GM19043 (cell line): ENCODE measurements around the gene S100A11.
A peak's percentile ranks its signal among the peaks of the same experiment; 100 is the strongest.
"Not testable (repeated sequence)": the region's sequence is repeated elsewhere in the genome, so short reads cannot be mapped to it uniquely, and the experiment has no call there.

Experiments
- ATAC-seq: cut with Tn5 transposase; IDR thresholded peaks from one replicate; pipeline ENCODE4 v1.9.1; 2021; ENCODE audit warnings: low read depth; ENCODE audit not compliant: unreplicated experiment

Gene S100A11

DNA sequence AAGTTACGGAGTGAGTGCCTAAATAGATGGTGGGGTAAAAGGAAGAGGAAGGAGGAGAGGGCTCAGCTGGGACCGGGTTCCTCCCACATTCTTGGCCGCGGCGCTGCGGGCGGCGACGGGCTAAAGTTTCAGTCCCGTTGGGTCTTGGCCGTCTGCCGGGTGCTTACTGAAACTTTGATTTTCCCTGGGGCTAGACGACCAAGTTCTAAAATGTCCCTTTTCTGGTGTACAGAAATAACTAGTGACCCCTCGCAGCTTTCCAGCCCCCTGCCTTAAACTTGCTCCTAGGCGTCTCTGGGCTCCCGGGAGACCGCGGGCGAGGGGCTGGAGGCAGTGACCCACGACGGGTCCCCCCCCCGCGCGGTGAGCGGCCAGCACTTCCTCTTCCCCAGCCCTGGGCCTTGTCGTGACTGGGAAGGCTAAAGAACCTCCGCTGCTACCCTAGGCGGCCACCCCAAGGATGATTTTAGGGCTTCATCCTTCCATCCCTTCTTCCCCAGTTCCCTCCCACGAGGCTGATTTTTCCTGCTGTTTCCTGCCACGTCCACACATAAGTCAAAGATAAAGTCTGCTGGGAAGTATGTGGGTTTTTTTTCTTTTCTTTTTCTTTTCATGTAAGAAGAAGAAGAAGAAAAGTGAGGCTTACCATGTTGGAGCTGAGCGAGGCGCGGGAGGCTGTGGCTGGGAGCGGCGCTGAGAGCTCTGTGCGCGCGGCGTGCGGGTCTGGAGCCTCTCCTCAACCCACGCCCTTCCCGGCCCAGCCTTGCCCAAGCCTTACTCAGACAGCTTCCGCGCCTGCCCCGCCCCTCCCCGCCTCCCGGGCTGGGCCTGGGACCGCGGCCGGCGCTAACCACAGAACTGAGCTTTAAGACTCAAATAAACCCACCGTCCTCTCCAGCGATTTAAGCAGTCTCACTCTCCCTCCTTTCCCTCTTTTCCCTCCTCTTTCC lies at the start of gene S100A11:
Gene S100A11, minus strand, starts transcription at position 738 of the 950 bp plus-strand sequence. Its CDS starts 89 bp downstream, at position 649.
- ATAC-seq: peak; percentile 37

DNA sequence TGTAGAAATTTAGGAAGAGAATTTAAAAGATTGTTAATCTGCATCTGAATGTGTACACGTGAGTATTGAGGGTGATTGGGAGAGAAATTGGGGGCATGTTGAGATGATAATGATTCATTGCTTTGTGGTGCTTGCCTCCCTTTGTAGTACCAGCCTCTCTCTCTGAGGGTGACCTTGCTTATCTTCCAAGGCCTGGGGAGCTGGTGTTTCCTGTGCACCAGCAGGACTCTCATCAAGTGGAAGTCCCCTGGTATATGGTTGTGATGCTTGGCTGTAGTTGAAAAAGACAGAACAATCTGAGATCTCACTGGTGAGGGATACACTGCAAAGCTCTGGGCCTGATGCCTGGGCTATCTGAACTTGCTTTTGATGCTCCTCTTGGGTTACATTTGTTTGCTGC lies 48.0 kb upstream of the S100A11 start:
- ATAC-seq: no peak

DNA sequence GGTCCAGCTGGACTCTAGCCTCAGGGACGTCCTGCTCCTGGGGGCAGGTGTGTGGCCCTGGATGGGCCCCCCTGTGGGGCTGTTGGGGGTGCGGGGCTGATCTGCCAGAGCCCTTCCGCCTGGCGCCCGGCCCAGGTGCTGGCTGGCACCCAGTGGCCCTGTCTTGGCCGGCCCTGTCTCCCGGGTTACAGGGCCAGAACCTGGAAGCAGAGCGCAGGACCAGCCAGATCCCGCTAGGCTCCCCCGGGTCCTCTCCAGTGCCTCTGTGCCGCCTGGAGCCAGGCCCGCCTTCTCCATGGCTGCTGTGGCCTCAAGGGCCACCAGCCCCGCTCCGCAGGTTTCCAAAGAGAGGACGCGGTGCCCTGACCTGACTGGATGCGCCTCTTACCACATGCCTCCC lies 44.2 kb upstream of the S100A11 start:
- ATAC-seq: not testable (repeated sequence)

DNA sequence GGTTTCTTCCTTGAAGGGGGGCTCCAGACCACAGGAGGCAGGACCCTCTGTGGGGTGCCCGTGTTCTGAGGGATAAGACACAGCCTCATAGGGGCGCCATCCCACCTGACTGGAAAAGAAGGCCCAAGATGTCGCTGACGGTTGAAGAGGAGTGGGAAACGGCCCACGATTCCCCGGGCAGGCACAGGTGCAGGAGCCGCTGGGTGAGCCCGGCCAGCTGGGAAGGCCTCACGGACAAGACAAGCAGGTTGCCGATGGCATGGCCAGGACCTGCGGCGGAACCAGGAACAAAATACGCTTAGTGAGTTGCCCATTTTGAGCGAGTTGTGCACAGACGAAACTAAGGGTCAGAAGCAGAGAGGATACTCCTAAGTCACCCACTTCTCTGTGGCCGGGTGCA lies 43.7 kb upstream of the S100A11 start:
- ATAC-seq: not testable (repeated sequence)

DNA sequence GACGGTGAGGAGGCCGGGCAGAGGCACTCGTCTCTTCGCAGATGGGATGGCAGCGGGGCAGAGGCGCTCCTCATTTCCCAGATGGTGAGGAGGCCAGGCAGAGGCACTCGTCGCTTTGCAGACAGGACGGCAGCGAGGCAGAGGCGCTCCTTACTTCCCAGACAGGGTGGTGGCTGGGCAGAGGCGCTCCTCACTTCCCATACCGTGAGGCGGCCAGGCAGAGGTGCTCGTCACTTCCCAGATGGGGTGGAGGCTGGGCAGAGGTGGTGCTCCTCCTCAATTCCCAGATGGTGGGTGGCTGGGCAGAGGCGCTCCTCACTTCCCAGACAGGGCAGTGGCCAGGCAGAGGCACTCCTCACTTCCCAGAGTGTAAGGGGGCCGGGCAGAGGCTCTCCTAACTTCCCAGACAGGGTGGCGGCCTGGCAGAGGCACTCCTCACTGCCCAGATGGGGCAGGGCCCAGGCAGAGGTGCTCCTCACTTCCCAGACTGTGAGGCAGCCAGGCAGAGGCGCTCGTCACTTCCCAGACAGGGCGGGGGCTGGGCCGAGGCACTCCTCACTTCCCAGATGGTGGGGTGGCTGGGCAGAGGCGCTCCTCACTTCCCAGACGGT lies 42.1 kb upstream of the S100A11 start:
- no peak for ATAC-seq

DNA sequence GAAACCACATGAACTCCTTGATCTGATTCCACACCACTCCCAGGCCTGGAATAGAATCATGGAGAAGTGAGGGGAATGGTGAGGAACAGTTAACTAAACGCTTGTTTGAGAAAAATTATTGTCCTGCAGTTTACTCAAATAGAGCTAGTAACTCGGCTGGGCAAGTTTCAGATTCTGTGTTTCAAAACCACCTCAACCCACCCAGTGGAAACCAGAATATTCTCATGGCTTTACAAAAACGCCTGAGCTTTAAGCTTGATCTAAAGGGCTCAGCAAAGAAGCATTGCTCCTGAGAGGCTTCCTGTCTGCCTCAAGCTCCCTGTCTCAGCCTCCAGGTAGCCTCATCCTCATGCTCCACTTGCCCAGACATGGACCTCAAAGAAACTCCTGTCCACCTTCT lies 35.5 kb upstream of the S100A11 start:
- ATAC-seq: no peak

DNA sequence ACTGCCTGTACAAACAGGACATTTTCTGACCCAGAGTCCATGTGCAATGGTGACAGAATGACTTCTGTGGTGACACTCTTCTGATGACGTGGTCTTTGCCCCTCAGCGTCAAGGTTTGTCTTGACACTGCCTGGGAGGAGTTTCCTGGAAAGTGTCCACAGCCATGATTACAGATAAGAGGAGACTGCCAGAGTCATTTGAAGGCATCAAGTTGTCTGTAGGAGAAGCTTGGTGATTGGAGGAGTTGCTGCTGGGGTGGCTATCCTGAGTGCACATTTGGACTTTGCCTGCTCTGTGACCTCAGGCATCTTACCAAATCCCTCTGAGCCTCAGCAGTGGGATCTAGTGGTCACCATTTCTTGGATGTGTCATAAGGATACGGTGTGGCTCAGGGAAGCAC lies 34.3 kb upstream of the S100A11 start:
- no peak for ATAC-seq

DNA sequence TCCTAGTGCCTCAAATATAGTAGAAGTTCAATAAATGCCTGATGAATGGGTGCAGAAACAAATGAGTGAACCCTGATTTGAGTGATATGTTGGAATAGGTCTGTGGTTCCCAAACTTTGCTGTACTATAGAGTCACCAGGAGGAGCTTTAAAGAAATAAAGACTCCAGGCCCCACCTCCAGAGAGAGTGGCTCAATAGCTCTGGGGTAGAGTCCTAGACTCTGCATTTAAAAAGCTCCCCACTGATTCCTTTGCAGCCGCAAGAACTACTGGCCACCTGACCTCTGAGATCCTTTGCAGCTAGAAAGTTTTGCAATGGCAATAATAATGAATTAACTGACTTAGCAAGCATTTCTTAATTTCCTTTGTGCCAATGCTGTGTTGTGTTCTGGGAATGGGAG lies 31.1 kb upstream of the S100A11 start:
- no peak for ATAC-seq

DNA sequence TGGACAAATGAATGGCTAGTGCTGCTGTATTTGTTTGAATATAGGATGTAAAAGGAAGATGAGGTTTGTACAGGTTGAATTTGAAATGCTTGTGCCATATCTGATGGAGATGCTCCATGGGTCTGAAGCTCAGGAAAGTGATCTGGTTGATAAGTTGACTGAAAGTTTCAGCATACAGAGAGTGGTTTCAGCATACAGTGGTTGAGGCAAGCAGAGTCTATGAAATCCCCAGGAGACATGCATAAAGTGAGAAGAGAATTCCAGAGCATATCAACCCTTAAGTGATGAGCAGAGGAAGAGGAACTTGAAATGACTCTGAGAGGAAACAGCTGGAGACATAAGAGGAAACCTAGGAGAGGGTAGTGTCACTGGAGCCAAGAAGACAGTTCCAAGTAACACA lies 30.3 kb upstream of the S100A11 start:
- no peak for ATAC-seq

DNA sequence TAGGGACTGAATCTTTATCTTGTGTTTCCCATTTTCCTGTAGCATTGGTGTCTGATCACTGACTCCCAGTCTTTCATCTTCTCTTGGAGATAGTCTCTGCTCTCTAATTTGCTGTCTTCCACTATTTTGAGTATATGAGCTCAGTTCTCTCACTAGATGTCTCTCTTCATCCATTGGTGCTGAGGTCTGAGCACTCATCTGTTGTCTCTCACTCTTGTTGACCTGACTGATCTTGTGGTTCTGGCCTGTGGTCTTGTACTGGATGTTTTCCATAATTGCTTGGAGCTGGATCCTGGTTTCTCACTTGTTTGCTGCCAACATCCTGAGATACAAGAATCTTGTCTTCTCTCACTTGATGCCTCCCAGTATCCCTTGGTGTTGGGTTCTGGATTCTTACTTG lies 25.1 kb upstream of the S100A11 start:
- ATAC-seq: no peak

DNA sequence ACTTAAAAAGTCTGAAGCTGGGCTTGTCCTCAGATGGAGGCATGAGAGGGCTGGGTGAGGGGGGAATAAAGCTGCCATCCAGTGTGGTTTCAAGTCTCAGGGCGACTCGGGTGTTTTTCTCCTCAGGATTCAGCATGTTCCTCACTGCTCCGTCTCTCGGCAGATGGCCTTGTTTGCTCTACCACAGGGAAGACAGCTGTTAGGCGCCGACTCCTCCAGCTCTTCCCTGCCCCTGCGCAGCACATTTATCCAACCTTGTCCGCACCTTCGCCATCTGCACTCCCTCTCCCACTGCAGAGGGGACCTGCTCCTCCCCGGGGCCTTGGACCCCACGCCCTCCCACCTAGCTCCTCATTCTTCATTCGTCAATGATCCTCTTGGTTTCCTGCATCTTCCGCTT lies 16.6 kb upstream of the S100A11 start:
- no peak for ATAC-seq

DNA sequence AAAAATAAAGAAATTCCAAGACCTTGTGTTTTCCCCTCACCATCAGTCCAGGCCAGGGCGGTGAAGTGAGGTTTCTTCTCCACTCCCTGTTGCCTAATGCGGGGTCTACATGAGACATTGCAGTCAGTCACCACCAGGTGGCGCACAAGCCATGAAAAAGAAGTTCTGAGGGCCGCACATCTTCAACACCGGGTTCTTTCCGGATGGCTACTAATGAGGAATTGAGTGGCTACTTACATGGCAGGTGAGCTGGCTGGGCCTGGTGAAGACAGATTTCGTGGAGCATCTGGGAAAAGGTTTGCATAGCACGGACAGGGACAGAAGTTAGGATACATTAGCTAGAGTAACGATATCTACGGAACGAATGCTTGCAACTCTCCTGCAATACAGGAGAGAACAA lies 15.8 kb upstream of the S100A11 start:
- no peak for ATAC-seq

DNA sequence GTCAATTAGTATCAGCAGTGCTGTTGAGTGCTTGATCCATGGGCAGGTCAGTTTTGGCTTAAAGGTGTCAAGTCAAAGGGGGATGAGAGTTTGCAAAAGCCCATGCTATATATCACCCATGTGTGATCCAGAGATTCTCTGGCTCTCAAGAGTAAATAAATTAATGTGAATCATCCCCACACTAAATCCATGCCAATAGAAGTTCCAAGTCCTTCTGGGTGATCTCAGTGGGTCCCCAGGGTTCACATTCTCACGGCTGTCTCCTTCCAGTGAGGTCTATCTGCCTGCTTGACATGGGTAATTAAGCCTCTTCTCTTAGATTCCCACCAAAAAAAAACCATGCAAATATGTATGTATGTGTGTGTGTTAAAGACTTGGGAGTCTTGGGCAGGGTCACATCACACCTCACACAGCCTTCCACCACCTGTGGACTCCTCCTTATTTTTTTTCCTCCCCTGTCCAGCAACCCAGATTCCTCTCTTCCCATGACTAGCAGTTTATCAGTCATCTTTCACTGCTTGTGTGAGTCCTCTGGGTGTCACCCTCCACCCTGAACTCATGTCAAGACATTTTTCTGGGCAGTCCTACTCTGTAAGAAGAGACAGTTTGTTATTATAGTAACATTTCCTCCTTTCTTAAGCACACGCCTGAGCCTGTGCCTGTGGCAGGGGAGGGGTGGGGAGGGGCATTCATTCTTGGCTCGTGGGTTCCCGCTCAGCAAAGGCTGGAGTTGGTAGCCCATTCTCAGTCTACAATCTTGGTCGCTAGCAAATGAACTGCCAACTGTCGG lies 14.3 kb upstream of the S100A11 start:
- ATAC-seq: no peak

DNA sequence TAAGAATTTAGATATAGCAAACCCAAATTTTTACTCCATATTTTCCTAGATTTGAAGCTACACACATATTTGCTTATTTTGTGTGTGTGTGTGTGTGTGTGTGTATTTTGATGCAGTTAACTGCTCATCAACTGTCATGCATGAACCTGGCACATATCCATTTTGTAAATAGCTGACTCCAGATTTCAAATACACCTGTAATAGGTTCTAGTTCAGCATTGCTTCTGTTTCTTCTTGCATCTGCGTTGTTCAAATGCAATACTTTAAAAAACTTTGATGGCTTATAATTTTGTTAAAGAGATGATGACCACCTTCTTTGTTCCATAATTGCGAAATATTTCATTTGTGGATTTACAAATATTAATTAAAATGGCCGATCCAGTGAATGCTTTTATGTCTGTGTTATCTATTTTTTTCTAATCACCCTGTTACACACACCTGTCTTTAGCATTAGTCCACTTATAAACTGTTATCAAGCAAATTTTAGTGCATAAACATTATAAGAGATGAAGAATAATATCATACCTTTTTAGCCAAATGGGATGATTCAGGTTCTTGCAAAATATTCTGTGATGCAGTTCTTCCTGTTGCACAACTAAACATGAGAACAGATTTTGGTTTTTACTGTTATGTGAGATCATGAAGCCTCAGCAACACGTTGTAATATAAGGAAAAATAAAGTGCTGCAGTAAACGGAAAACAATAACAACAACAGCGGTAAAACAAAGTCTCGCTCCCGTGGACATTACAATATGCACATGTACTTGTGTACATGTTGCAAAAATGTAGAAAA lies 12.7 kb upstream of the S100A11 start:
- no peak for ATAC-seq

DNA sequence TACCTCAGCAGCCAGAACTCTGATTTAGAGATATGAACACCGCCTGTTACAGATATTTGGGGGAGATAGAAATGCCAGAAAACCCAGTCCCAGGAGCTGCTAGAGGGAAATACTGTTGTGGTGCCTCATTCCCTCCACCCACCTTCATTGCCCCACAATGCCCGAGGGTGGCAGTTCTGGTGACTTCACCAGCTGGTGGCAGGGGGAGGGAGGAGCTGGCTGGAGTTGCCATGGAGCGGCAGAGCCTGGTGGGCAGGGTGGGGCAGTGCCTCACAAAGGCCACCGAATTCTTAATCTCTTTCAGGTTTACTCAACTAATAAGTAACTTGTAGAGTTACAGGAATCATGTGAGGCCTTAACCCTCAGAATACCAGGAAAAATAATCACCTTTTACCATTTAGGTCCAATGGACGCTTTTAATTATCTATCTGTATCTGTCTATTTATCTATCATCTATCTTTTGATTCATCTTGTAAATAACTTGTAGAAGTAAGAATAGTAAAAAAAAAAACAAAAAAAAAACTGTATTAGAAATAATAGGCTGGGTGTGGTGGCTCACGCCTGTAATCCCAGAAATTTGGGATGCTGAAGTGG lies 11.7 kb upstream of the S100A11 start:
- ATAC-seq: peak; percentile 3

DNA sequence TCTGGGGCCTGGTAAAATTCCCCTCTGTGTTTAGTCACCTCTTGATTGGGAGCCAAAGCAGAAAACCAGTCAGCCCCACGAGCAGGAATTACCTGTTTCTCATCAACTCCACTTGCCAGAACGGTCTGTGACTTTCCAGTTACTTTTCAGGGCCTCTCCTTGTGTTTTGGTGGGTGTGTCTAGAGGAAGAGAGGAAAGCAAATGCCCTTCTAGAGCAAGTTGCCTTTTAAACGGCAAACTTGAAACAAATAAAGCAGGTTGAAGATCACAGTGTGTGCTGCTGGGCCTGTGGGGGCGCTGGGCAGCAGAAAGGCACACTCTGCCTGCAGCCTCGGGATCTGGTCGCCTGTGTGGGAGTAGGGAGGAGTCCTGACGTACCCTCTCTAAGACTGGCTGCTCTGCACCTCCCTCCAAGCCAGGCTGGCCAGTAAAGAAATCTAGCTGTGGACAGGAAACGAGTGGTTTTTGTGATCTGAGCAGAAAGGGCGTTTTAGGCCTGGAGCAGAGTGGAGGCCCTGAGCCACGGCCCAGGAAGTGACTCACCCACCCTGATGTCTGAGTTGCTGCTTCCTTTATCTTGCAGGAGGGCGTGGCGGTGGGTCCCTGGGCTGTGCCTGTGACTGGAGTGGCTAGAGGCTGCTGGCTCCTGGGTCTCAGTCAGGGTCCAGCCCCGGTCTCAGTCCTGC lies 11.1 kb upstream of the S100A11 start:
- peak; percentile 95 for ATAC-seq

DNA sequence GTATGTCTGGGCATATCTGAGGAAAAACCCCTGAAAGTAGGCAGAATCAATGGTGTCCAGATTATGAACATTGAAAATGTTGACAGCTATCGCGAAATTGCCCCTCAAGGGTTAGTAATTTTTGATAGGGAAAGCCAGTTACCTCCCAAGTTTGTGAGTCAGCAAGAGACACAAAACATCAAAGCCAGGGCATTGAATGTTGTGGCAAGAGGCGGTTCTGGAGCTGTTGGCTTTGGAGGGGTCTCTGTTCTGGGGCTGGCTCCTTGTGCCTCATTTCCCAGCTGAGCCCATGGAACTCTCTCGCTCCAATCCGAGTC lies 10.6 kb upstream of the S100A11 start:
- no peak for ATAC-seq

DNA sequence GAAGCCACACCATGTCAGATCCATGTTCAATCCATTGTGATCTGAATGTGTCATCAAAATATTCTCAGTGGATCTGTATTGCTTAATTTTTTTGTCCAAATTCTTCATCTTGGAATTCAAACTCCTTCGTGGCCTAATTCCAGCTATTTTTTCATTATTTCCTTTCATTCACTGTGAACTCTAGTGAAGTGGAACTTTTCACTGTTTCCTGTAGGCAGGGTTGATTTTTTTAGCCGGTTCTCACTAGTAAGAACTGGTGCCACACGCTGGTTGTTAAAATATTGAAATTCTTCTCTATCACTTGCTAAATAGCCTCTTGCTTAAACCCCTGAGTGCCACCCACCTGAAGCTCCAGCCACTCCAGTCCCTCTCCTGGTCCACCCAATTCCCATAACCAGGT lies 7.6 kb upstream of the S100A11 start:
- no peak for ATAC-seq

DNA sequence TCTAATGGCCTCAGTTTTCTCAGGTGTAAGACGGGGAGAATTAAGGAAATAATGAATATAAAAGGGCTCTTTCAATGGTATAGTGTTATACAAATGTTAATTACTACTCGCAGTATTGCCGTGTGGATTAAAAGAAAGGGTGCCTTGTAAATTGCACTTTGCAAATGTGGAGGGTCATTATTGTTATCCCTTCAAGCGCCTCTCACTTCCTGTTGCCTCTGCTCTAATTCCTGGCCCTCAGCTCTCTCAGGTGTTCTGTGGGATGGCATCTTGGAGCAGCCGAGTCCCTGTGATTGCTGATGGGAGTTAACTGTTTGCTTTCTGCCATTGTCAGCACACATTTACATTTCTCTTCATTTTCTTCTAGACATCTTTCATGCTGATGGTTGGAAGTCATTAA lies 7.1 kb upstream of the S100A11 start:
- no peak for ATAC-seq

DNA sequence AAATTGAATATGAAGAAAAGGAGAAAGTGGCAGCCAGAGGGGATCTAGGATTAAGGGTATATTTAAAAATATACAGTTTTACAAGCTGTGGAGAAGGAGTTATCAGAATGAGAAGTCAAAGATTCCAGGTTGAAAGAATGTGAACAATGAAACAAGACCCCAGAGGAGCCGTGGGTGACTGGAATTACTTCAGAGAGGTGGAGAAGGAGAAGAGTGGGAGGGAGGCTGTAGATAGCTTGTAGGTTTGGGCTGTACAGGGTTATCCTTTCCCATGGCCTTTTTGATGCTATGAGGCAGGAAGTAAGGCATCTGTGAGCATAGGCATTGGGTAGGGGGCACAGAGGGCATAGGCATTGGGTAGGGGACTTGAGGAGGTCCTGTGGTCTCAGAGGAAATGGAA lies 5.2 kb upstream of the S100A11 start:
- ATAC-seq: no peak
